Neural progenitor cell (in vitro differentiated cells): Measurements from ENCODE around the gene RGL4. TPM values are rescaled to one million over a fixed set of nuclear protein-coding genes. Genes with fewer than 3 reads are reported as not detected.

ENCODE experiments used
- DNase-seq: peaks from one replicate; pipeline ENCODE4 v3.0.0-alpha.2; 2016; ENCODE audit warnings: low spot score
- H2AFZ ChIP-seq: fragments of 200-600 bp; sonication (generic); replicated peaks from 2 replicates; pipeline ENCODE4 v1.6.1; 2016; ENCODE audit warnings: antibody characterized with exemption
- H3F3A ChIP-seq: fragments of 200-600 bp; sonication (generic); 2 replicates; pipeline ENCODE4 v1.6.1; 2016; ENCODE audit warnings: antibody characterized with exemption, low read depth
- H3K27ac ChIP-seq: fragments of 200-600 bp; sonication (generic); 2 replicates; pipeline ENCODE4 v1.5.1; 2016; ENCODE audit warnings: mild to moderate bottlenecking
- H3K27me3 ChIP-seq: fragments of 200-600 bp; sonication (generic); 2 replicates; pipeline ENCODE4 v1.6.1; 2016; ENCODE audit warnings: mild to moderate bottlenecking, moderate library complexity
- H3K36me3 ChIP-seq: fragments of 200-600 bp; sonication (generic); 2 replicates; pipeline ENCODE4 v1.5.1; 2016
- H3K4me1 ChIP-seq: fragments of 200-600 bp; sonication (generic); 2 replicates; pipeline ENCODE4 v1.6.1; 2016; ENCODE audit warnings: mixed run types
- H3K4me2 ChIP-seq: fragments of 200-600 bp; sonication (generic); 2 replicates; pipeline ENCODE4 v1.6.1; 2016
- H3K4me3 ChIP-seq: fragments of 200-600 bp; sonication (generic); 2 replicates; pipeline ENCODE4 v1.5.1; 2016
- H3K79me2 ChIP-seq: fragments of 200-600 bp; sonication (generic); 2 replicates; pipeline ENCODE4 v1.6.1; 2016; ENCODE audit warnings: low read depth
- H3K9ac ChIP-seq: fragments of 200-600 bp; sonication (generic); 2 replicates; pipeline ENCODE4 v1.6.1; 2016
- H3K9me3 ChIP-seq: fragments of 200-600 bp; sonication (generic); 2 replicates; pipeline ENCODE4 v1.5.1; 2016; ENCODE audit warnings: low read depth
- H4K20me1 ChIP-seq: fragments of 200-600 bp; sonication (generic); 2 replicates; pipeline ENCODE4 v1.6.1; 2016; ENCODE audit warnings: low read depth
- H3K27ac Mint-ChIP-seq: 3 replicates; pipeline ENCODE4 v1.8.0; 2021; ENCODE audit warnings: mixed read lengths
- H3K27me3 Mint-ChIP-seq: 2 replicates; pipeline ENCODE4 v1.8.0; 2022; ENCODE audit warnings: low read depth, mild to moderate bottlenecking, inconsistent platforms, moderate library complexity, mixed read lengths; ENCODE audit not compliant: insufficient read depth
- H3K36me3 Mint-ChIP-seq: 3 replicates; pipeline ENCODE4 v1.8.0; 2021; ENCODE audit warnings: mixed read lengths
- H3K4me1 Mint-ChIP-seq: 3 replicates; pipeline ENCODE4 v1.8.0; 2021; ENCODE audit warnings: mixed read lengths
- H3K4me3 Mint-ChIP-seq: 3 replicates; pipeline ENCODE4 v1.8.0; 2021; ENCODE audit warnings: mild to moderate bottlenecking, moderate library complexity, mixed read lengths
- H3K9me3 Mint-ChIP-seq: 3 replicates; pipeline ENCODE4 v1.8.0; 2020; ENCODE audit warnings: mixed read lengths
- EZH2 ChIP-seq: fragments of 200-600 bp; sonication (generic); IDR thresholded peaks from 2 replicates; pipeline ENCODE4 v1.6.1; 2017; ENCODE audit warnings: antibody characterized with exemption, mild to moderate bottlenecking, moderate library complexity
- EZH2phosphoT487 ChIP-seq: fragments of 200-600 bp; sonication (generic); IDR thresholded peaks from 2 replicates; pipeline ENCODE4 v1.6.1; 2017; ENCODE audit warnings: antibody characterized with exemption
- total RNA-seq: library from RNA; depleted of rRNA; stranded (reverse); fragments of >200 nt; gene quantifications from 2 replicates; pipeline ENCODE4 v1.2.3, GENCODE V29; 2015; ENCODE audit warnings: low replicate concordance
- TF ChIP-seq, protein P1 (sequence below): fragments of 200-600 bp; sonication (generic); IDR thresholded peaks from 2 replicates; pipeline ENCODE4 v1.5.1; 2017; ENCODE audit warnings: antibody characterized with exemption, mild to moderate bottlenecking

RGL4 gene
- total RNA-seq, 1 donor from 2014 or later = not detected

DNA sequence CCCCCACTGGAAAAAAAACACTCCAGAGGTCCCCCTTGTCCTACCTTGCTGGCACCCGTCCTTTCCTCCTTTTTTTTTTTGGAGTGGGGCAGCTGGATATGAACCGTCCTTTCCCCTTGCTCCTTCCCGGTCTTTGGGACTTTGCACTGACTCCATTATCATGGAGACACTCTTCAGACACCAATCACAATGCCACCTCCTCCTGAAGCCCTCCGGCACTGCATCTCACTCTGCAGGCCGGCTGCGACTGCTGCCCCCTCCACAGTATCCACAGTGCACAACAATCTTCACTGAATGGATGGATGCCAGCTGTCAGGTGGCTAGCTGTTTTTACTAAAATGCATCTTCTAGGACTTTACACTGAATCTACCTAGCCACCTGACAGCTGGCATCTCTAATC is 12.7 kb upstream of the RGL4 start:
- H3K27ac Mint-ChIP-seq = no peak overlapping the region
- H3K36me3 ChIP-seq = no peaks in the 10 kb centered on the region
- H3K27me3 Mint-ChIP-seq = peaks cover 8% of the 10 kb centered on the region
- H4K20me1 ChIP-seq = peaks cover 9% of the 10 kb centered on the region
- peaks cover 2% of the 10 kb centered on the region for H3F3A ChIP-seq
- H3K9ac ChIP-seq = no peak overlapping the region
- no peak overlapping the region for H3K4me3 Mint-ChIP-seq
- no peaks in the 10 kb centered on the region for H3K27me3 ChIP-seq
- no peak overlapping the region for H3K4me3 ChIP-seq
- no peak overlapping the region for H2AFZ ChIP-seq
- H3K79me2 ChIP-seq = no peaks in the 10 kb centered on the region
- DNase-seq = no peak
- H3K4me1 Mint-ChIP-seq = peaks cover 19% of the 10 kb centered on the region
- TF ChIP-seq, protein P1, sequence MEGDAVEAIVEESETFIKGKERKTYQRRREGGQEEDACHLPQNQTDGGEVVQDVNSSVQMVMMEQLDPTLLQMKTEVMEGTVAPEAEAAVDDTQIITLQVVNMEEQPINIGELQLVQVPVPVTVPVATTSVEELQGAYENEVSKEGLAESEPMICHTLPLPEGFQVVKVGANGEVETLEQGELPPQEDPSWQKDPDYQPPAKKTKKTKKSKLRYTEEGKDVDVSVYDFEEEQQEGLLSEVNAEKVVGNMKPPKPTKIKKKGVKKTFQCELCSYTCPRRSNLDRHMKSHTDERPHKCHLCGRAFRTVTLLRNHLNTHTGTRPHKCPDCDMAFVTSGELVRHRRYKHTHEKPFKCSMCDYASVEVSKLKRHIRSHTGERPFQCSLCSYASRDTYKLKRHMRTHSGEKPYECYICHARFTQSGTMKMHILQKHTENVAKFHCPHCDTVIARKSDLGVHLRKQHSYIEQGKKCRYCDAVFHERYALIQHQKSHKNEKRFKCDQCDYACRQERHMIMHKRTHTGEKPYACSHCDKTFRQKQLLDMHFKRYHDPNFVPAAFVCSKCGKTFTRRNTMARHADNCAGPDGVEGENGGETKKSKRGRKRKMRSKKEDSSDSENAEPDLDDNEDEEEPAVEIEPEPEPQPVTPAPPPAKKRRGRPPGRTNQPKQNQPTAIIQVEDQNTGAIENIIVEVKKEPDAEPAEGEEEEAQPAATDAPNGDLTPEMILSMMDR = no peak
- no peak for TF ChIP-seq EZH2phosphoT487
- TF ChIP-seq EZH2 = no peak
- no peak overlapping the region for H3K27ac ChIP-seq
- H3K4me2 ChIP-seq = no peak overlapping the region
- H3K9me3 Mint-ChIP-seq = no peaks in the 10 kb centered on the region
- H3K9me3 ChIP-seq = no peaks in the 10 kb centered on the region
- peaks cover 11% of the 10 kb centered on the region for H3K36me3 Mint-ChIP-seq
- peaks cover under 1% of the 10 kb centered on the region for H3K4me1 ChIP-seq

DNA sequence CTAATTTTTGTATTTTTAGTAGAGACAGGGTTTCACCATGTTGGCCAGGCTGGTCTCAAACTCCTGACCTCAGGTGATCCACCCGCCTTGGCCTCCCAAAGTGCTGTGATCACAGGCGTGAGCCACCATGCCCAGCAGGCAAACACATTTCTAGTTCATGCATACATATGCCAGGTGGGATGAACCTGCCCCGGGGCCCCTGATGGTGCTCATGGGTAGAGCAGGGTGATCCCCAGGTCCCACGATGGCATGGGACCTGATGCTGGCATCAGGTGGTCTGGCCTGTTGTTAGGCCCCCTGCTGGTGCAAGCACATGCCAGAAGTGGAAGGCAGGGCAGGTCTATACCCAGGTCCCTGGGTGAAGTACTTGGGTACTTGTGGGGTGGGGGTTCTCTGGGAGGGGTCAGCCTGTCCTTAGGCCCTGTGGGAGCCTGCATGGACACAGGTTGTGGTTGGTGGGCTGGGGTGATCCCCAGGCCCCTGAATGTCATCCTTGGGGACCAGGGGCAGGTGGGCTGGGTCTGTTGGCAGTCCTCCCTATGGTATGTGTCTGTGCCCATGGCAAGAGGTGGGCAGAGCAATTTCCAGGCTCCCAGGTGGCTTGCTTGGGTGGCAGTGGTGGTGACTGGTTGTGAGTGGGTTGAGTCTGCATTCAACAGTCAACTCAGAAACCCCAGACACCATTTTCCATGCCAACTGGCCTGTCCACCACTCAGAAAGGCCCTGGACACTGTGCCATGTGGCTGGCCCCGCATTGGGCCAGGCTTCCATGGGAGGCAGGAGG is 9.6 kb upstream of the RGL4 start:
- Histone ChIP-seq H2AFZ (no peak overlapping the region), H3K9me3 (no peaks in the 10 kb centered on the region), H4K20me1 (peaks cover 6% of the 10 kb centered on the region), H3K4me1 (no peaks in the 10 kb centered on the region), H3K4me3 (no peak overlapping the region), H3K27ac (no peak overlapping the region), H3K9ac (no peak overlapping the region), H3K4me2 (no peak overlapping the region), H3K27me3 (no peaks in the 10 kb centered on the region), H3K79me2 (no peaks in the 10 kb centered on the region), H3F3A (no peaks in the 10 kb centered on the region), H3K36me3 (no peaks in the 10 kb centered on the region)
- TF ChIP-seq, protein P1 = no peak
- TF ChIP-seq EZH2phosphoT487 (no peak), EZH2 (no peak)
- peaks cover 10% of the 10 kb centered on the region for H3K27me3 Mint-ChIP-seq
- no peaks in the 10 kb centered on the region for H3K9me3 Mint-ChIP-seq
- peaks cover 11% of the 10 kb centered on the region for H3K36me3 Mint-ChIP-seq
- no peak overlapping the region for H3K27ac Mint-ChIP-seq
- no peak for DNase-seq
- no peak overlapping the region for H3K4me3 Mint-ChIP-seq
- H3K4me1 Mint-ChIP-seq = peaks cover 12% of the 10 kb centered on the region

DNA sequence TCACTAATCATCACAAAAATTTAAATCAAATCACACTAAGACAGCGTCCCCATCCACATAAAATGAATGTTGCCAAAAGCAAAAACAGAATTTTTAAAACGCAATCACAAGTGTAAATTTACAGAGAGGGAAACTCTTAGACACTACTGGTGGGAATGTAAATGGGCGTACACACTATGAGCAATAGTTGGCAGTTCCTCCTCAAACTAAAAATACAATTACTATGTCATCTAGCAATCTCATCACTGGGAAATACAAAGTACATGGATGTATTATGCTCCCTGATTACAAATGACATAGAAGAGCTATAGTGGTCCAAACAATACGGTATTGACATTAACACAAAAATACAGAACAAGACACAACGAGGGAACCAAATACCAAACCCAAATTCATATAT is 8.7 kb upstream of the RGL4 start:
- Histone ChIP-seq H3K4me1 (no peaks in the 10 kb centered on the region), H3K4me2 (no peak overlapping the region), H3K9ac (no peak overlapping the region), H3F3A (no peaks in the 10 kb centered on the region), H3K27me3 (no peaks in the 10 kb centered on the region), H2AFZ (no peak overlapping the region), H3K79me2 (no peaks in the 10 kb centered on the region), H3K4me3 (no peak overlapping the region), H4K20me1 (peaks cover 6% of the 10 kb centered on the region), H3K36me3 (no peaks in the 10 kb centered on the region), H3K27ac (no peak overlapping the region), H3K9me3 (no peaks in the 10 kb centered on the region)
- TF ChIP-seq EZH2 = no peak
- TF ChIP-seq, protein P1 = no peak
- no peak for TF ChIP-seq EZH2phosphoT487
- Mint-ChIP-seq H3K27ac (peak overlapping the region; percentile 62), H3K9me3 (no peaks in the 10 kb centered on the region), H3K27me3 (peaks cover 14% of the 10 kb centered on the region), H3K36me3 (peaks cover 11% of the 10 kb centered on the region), H3K4me3 (no peak overlapping the region), H3K4me1 (peaks cover 12% of the 10 kb centered on the region)
- no peak for DNase-seq
